Choroid plexus epithelial cell (primary cell): ENCODE results near the gene ADK.

Experiments used
- DNase-seq: peaks from one replicate; pipeline ENCODE4 v3.0.0-alpha.2; 2010; ENCODE audit warnings: low read depth
- H3K4me3 ChIP-seq: 2 replicates; pipeline ENCODE4 v1.5.1; 2011; ENCODE audit warnings: low read depth, mild to moderate bottlenecking, control low read depth, low read length, moderate library complexity
- TF ChIP-seq, protein P1 (sequence below): conservative IDR thresholded peaks from 2 replicates; pipeline ENCODE4 v1.5.1; 2011; ENCODE audit warnings: low read depth, mild to moderate bottlenecking, control low read depth, inconsistent platforms, low read length, moderate library complexity

Gene ADK

DNA sequence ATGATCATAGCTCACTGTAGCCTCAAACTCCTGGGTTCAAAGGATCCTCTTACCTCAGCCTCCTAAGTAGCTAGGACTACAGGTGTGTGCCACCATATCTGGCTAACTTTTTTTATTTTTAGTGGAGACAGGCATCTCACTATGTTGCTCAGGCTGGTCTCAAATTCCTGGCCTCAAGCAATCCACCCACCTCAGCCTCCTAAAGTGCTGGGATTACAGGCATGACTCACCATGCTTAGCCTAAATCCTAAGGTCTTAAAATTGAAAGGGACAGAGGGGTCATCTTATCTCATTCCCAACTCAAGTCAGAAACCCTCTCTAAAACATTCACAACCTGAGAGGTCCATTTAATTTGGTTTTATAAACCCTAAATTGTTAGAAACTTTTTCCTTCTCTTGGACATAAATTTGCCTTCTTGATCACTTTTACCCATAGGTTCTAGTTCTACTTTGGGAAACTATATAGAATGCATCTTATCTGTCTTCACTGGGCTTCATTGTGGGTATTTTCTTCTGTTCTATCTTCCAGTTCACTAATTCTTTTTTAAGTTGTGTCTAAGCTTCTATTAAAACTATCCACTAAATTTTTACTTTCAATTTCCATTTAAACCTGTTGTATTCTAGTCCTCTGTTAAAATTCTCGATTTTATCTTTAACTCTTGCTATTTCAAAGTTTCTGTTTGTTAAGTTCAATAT is 492.0 kb downstream of the ADK start:
- no peak overlapping the region for H3K4me3 ChIP-seq
- TF ChIP-seq, protein P1, sequence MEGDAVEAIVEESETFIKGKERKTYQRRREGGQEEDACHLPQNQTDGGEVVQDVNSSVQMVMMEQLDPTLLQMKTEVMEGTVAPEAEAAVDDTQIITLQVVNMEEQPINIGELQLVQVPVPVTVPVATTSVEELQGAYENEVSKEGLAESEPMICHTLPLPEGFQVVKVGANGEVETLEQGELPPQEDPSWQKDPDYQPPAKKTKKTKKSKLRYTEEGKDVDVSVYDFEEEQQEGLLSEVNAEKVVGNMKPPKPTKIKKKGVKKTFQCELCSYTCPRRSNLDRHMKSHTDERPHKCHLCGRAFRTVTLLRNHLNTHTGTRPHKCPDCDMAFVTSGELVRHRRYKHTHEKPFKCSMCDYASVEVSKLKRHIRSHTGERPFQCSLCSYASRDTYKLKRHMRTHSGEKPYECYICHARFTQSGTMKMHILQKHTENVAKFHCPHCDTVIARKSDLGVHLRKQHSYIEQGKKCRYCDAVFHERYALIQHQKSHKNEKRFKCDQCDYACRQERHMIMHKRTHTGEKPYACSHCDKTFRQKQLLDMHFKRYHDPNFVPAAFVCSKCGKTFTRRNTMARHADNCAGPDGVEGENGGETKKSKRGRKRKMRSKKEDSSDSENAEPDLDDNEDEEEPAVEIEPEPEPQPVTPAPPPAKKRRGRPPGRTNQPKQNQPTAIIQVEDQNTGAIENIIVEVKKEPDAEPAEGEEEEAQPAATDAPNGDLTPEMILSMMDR: no peak

DNA sequence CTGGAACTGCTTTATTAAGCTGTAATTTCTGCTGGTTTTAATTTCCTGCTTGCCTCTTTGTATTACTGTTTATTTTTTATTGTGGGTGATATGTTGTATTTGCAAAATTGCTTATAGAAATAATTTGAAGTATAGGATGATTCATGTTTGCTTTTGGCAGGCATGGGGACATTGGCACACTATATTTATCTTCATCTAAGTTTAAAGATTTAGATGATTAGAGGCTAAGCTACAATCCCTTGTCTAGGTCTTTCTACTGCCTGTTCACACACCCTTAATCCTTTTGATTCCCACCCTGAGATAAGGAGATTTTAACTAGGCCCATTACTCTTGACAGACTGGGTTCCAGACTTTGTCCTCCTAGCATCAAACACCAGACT is 492.6 kb downstream of the ADK start:
- DNase-seq: no peak
- H3K4me3 ChIP-seq: no peak overlapping the region
- TF ChIP-seq, protein P1: no peak

More for the DNA sequence above, 492.0 kb downstream of the ADK start:
- DNase-seq: no peak

DNA sequence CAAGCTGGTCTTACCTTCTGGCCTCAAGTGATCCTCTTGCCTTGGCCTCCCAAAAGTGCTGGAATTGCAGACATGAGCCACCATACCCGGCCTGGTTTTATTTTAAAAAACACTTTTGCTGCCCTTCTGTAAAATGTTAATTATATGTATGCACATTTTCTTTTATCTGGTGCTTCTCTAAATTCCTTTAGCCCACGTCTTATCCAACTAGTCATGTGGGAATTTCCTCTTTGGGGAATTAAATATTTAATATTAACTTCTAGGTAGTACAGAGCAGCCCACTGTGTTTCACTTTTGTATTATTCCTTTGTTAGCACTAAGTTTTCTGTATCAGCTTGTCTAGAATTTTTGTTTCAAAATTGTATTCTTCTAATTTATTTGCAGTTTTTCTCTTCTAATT is 493.7 kb downstream of the ADK start:
- H3K4me3 ChIP-seq: no peak overlapping the region
- TF ChIP-seq, protein P1: no peak
- DNase-seq: no peak

DNA sequence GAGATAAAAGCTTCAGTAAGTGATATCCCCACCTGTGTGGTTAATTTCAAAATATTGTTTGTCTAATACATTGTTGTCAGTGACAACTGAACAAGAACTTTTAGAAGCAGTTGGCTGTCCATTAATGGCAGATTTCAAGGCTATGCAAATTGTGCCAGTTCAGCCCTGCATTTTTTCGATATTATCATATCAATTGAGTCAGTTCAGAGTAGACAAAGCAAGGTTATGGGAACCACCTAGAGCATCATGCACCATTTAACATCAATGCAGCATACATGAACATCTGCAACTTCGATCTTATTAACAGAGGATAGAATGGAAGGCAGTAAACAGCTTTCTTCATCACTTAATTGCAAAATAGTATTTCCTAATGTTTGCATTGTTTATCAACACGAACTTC is 494.7 kb downstream of the ADK start:
- no peak for DNase-seq
- no peak overlapping the region for H3K4me3 ChIP-seq
- TF ChIP-seq, protein P1: no peak

DNA sequence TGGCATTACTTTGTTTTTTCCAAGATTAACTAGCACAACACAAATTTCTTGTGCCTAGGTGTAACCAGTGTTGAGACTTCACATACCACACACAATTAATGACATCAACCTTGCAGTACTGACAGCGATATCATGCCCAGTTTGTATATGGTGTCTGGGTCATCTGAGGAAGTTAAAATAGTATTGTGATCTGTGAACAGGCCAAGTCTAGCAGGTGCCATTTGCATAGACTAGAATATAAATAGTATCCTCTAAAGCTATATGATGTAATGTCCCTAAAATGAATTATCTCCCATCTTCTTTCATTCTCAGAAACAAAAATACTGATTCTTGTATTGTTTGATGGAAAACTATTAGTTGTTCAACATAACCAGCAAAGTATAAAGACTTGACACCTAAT is 499.6 kb downstream of the ADK start:
- H3K4me3 ChIP-seq: no peak overlapping the region
- DNase-seq: no peak
- TF ChIP-seq, protein P1: no peak

DNA sequence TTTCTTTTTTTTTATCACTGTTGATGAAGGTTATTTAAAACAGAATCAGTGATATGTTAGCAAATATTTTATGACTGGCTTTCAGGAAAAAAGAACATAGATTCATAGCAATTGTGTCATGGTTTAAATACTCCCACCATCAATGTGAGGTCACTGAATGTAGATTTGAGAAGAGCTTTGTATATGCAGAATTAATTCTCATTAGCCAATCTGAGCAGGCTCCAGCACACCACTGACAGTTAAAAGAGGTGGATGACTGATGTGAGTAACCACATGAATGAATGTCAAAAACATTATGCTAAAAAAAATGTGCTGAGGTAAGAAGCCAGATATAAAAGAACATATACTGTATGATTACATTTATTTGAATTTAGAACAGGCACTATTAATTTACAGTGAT is 500.5 kb downstream of the ADK start:
- TF ChIP-seq, protein P1: no peak
- no peak for DNase-seq
- no peak overlapping the region for H3K4me3 ChIP-seq

DNA sequence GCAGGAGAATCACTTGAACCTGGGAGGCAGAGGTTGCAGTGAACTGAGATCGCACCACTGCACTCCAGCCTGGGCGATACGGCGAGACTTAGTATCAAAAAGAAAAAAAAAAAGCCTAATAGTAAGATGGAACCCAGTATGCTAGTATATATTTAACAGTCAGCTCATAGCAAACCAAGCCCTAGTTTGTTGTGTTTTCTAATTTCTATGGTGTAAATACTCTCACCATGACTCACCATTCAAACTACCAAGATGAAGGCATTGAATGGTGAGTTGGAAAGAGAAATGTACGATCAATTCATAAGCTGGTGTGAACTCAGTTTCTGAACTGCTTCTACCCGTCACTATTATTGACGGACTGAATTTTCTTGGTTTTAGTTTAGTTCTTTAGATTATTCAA is 501.6 kb downstream of the ADK start:
- DNase-seq: peak; percentile 8
- TF ChIP-seq, protein P1: no peak
- no peak overlapping the region for H3K4me3 ChIP-seq
